ENCODE data around the gene CSKMT. TPM values are rescaled to one million over a fixed set of nuclear protein-coding genes. Genes with fewer than 3 reads are reported as not detected.
A peak's percentile ranks its signal among the peaks of the same experiment; 100 is the strongest.

CSKMT gene
- total RNA-seq, 1 donor from 2014 or later, result 15.7 TPM

DNA sequence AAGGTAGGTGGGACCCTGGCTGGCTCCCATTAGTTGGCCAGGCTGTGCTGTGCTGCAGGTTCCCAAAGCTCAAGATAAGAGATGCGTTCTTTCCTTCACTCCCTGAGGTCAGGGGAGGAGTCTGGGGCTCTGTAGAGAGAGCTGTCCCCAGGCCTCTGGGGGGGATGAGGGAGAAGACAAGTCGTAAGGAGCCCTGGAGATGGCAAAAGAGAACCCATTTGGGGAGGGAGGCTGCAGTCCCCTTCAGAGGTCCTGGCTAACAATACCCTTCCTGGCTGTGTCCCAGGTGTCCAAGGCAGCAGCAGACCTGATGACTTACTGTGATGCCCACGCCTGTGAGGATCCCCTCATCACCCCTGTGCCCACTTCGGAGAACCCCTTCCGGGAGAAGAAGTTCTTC is 43.3 kb downstream of the CSKMT start:
- Mint-ChIP-seq H3K36me3 (ENCODE audit: unreplicated experiment) (no peaks in the 10 kb centered on the region), H3K4me3 (ENCODE audit: unreplicated experiment) (peak overlapping the region; percentile 98), H3K27me3 (ENCODE audit: unreplicated experiment) (peaks cover 17% of the 10 kb centered on the region), H3K4me1 (ENCODE audit: low read depth, unreplicated experiment) (peaks cover 8% of the 10 kb centered on the region), H3K9me3 (ENCODE audit: unreplicated experiment) (peaks cover 25% of the 10 kb centered on the region), H3K27ac (ENCODE audit: unreplicated experiment) (peak overlapping the region; percentile 99)
- DNase-seq, result no peak
- TF ChIP-seq, protein P1, sequence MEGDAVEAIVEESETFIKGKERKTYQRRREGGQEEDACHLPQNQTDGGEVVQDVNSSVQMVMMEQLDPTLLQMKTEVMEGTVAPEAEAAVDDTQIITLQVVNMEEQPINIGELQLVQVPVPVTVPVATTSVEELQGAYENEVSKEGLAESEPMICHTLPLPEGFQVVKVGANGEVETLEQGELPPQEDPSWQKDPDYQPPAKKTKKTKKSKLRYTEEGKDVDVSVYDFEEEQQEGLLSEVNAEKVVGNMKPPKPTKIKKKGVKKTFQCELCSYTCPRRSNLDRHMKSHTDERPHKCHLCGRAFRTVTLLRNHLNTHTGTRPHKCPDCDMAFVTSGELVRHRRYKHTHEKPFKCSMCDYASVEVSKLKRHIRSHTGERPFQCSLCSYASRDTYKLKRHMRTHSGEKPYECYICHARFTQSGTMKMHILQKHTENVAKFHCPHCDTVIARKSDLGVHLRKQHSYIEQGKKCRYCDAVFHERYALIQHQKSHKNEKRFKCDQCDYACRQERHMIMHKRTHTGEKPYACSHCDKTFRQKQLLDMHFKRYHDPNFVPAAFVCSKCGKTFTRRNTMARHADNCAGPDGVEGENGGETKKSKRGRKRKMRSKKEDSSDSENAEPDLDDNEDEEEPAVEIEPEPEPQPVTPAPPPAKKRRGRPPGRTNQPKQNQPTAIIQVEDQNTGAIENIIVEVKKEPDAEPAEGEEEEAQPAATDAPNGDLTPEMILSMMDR (IDR thresholded peaks at IDR 0.05; ENCODE audit: partially characterized antibody, unreplicated experiment), result no peak

DNA sequence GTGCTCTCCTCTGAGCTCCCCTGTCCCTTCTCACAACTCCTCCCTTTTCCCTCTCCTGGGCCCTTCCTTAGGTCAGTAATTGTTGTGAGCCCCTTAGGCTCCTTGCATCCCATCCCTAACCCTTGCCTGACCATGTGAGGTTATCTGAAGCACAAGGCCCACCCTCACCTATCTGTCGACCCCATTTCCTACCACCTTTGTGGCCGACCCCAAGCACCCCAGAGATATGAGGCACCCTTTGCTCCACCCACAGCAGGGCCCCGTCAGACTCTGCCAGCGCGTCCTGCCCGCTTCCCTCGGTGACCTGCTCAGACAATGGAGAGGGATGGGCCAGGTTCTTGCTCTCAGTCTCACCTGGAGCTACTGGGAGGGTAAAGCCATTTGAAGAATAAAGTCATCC is 43.7 kb downstream of the CSKMT start:
- Mint-ChIP-seq H3K27ac (ENCODE audit: unreplicated experiment) (peak overlapping the region; percentile 99), H3K4me3 (ENCODE audit: unreplicated experiment) (peak overlapping the region; percentile 98), H3K27me3 (ENCODE audit: unreplicated experiment) (peaks cover 17% of the 10 kb centered on the region), H3K9me3 (ENCODE audit: unreplicated experiment) (peaks cover 28% of the 10 kb centered on the region), H3K4me1 (ENCODE audit: low read depth, unreplicated experiment) (peaks cover 8% of the 10 kb centered on the region), H3K36me3 (ENCODE audit: unreplicated experiment) (no peaks in the 10 kb centered on the region)
- DNase-seq, result peak; percentile 29
- TF ChIP-seq, protein P1 (IDR thresholded peaks at IDR 0.05; ENCODE audit: partially characterized antibody, unreplicated experiment), result no peak

DNA sequence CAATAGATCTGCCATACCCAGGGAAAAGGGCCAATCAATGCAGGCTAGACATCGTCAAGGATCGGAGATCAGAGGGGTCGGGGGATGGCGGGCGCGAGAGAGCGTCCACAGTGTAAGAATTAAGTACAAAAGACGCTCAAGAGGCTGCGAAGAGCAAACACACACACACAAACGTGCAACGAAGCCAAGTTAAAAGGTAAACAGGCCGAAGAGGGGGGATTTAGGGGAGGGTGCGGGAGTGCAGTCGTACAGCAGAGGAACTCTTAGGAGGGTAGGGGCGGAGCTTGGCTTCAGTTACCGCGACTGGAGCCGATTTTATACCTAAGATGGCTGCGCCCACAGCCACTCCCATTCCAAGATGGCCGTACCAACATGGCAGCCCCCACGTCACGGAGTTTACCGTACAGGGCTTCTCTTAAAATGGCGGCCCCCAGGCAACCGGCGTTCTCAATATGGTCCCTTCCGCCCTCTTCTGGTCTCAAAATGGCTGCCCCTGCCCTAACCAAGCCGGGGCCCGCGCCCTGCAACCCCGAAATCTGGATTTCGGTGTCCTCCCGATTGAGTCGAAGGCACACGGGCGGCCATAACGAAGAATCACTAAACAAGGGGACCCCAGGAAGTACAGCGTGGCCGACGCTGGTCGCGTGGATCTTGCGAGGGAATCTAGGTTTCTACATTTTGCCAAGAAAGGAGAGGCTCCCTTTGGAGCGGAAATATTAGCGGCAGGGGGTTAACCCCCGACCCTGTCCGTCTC is 44.3 kb downstream of the CSKMT start:
- no peaks in the 10 kb centered on the region for H3K36me3 Mint-ChIP-seq (ENCODE audit: unreplicated experiment)
- TF ChIP-seq, protein P1 (IDR thresholded peaks at IDR 0.05; ENCODE audit: partially characterized antibody, unreplicated experiment), result no peak
- peaks cover 17% of the 10 kb centered on the region for H3K27me3 Mint-ChIP-seq (ENCODE audit: unreplicated experiment)
- peak; percentile 91 for DNase-seq
- peak overlapping the region; percentile 98 for H3K4me3 Mint-ChIP-seq (ENCODE audit: unreplicated experiment)
- H3K4me1 Mint-ChIP-seq (ENCODE audit: low read depth, unreplicated experiment), result peaks cover 8% of the 10 kb centered on the region
- peak overlapping the region; percentile 99 for H3K27ac Mint-ChIP-seq (ENCODE audit: unreplicated experiment)
- peaks cover 28% of the 10 kb centered on the region for H3K9me3 Mint-ChIP-seq (ENCODE audit: unreplicated experiment)

DNA sequence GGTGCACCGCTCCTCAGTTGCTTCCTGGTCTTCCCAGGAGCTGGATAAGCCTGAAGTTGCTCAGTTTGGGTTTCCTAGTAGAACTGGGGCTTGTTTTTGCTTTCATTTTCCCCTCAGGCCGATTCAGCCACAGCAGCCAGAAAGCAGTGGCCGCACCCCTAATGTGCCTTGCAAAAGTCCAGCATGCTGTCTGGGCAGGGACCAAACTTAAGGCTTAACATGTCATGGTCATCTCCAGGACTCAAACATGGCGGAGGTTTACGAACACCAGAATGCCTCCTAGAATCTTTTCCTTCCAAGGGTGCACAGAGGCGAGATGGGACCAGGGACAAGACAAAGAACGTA is 44.9 kb downstream of the CSKMT start:
- H3K4me3 Mint-ChIP-seq (ENCODE audit: unreplicated experiment), result peak overlapping the region; percentile 98
- TF ChIP-seq, protein P1 (IDR thresholded peaks at IDR 0.05; ENCODE audit: partially characterized antibody, unreplicated experiment), result no peak
- H3K9me3 Mint-ChIP-seq (ENCODE audit: unreplicated experiment), result peaks cover 28% of the 10 kb centered on the region
- DNase-seq, result no peak
- H3K36me3 Mint-ChIP-seq (ENCODE audit: unreplicated experiment), result no peaks in the 10 kb centered on the region
- peak overlapping the region; percentile 99 for H3K27ac Mint-ChIP-seq (ENCODE audit: unreplicated experiment)
- peaks cover 17% of the 10 kb centered on the region for H3K27me3 Mint-ChIP-seq (ENCODE audit: unreplicated experiment)
- H3K4me1 Mint-ChIP-seq (ENCODE audit: low read depth, unreplicated experiment), result peaks cover 8% of the 10 kb centered on the region

DNA sequence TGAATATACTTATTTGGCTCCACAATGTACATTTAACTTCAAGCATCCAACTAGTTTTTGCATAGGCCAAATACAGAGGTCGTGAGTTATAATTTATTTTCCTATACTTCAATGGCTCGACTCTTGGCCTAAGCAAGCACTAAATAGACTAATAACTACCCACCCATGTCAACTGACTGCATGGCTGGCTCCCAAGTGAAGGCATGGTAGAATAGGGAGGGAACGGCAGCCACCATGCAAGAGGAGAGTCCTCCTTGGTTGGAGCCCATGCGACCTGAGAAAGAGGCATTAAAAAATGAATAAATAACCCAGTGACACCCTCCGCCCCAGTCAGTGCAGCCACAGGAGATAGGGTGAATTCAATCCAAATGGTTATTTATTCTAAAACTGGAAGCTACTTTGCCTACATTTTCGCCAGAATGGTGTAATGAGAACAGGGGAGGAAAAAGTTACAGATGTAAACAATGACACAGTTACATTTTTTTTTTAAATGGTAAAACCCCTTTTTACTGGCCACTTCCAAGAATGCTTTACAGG is 47.2 kb downstream of the CSKMT start:
- H3K27ac Mint-ChIP-seq (ENCODE audit: unreplicated experiment), result peak overlapping the region; percentile 8

More for the DNA sequence above, 47.2 kb downstream of the CSKMT start:
- no peak for DNase-seq
- TF ChIP-seq, protein P1 (IDR thresholded peaks at IDR 0.05; ENCODE audit: partially characterized antibody, unreplicated experiment), result no peak
- Mint-ChIP-seq H3K27me3 (ENCODE audit: unreplicated experiment) (peaks cover 8% of the 10 kb centered on the region), H3K9me3 (ENCODE audit: unreplicated experiment) (peaks cover 13% of the 10 kb centered on the region), H3K4me3 (ENCODE audit: unreplicated experiment) (no peak overlapping the region), H3K4me1 (ENCODE audit: low read depth, unreplicated experiment) (peaks cover 6% of the 10 kb centered on the region), H3K36me3 (ENCODE audit: unreplicated experiment) (no peaks in the 10 kb centered on the region)
